Thyroid gland (tissue), 4 donors: ENCODE results near the gene OGG1.

Experiments used
- POLR2A ChIP-seq, 2 donors: fragments of 450-650 bp; IDR thresholded peaks; one replicate each; pipeline ENCODE4 v1.6.1; 2017; ENCODE audit warnings: antibody characterized with exemption in 2 of 2, mild to moderate bottlenecking in 2 of 2, moderate library complexity in 1 of 2
- TF ChIP-seq, protein P1 (sequence below), 6 experiments: fragments of 200-600 bp in 3 of 6; fragments of 450-650 bp in 3 of 6; sonication (generic) in 3 of 6; IDR thresholded peaks; one replicate each; pipeline ENCODE4 v1.5.1; 2016 to 2019; ENCODE audit warnings: antibody characterized with exemption in 6 of 6, mild to moderate bottlenecking in 2 of 6, inconsistent platforms in 1 of 6, moderate library complexity in 1 of 6

DNA sequence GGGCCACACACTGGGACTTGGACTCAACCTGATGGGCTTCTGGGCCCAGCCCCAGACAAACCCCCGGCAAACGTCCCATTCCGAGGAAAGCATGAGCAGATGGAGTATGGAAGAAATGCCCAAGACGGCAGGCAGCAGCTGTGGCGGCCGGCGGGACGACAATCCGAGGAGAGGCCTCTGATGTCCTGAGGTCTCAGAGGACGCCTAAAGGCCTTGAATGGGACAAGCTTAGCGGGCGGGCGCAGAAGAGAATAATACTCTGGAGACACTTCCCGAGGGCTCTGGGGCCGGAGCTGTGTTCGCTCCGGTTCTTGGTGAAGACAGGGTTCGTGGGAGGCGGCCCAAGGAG, 482 bp upstream of the OGG1 start:
- TF ChIP-seq, protein P1, sequence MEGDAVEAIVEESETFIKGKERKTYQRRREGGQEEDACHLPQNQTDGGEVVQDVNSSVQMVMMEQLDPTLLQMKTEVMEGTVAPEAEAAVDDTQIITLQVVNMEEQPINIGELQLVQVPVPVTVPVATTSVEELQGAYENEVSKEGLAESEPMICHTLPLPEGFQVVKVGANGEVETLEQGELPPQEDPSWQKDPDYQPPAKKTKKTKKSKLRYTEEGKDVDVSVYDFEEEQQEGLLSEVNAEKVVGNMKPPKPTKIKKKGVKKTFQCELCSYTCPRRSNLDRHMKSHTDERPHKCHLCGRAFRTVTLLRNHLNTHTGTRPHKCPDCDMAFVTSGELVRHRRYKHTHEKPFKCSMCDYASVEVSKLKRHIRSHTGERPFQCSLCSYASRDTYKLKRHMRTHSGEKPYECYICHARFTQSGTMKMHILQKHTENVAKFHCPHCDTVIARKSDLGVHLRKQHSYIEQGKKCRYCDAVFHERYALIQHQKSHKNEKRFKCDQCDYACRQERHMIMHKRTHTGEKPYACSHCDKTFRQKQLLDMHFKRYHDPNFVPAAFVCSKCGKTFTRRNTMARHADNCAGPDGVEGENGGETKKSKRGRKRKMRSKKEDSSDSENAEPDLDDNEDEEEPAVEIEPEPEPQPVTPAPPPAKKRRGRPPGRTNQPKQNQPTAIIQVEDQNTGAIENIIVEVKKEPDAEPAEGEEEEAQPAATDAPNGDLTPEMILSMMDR (IDR thresholded peaks at IDR 0.05), result no peak
- no peak for TF ChIP-seq POLR2A (IDR thresholded peaks at IDR 0.05)
